Mucosa of descending colon (tissue), 3 donors: Measurements from ENCODE around the gene IFNGR2. TPM values are rescaled to one million over a fixed set of nuclear protein-coding genes. Genes with fewer than 3 reads are reported as not detected.
"Not testable (repeated sequence)": the region's sequence is repeated elsewhere in the genome, so short reads cannot be mapped to it uniquely, and the experiment has no call there.

ENCODE experiments used
- ATAC-seq: fragments of 200-7000 bp; cut with Tn5 transposase; one replicate; pipeline ENCODE4 v1.9.1; 2020; ENCODE audit warnings: mild to moderate bottlenecking, moderate library complexity
- DNase-seq, 3 donors: peaks; one replicate each; pipeline ENCODE4 v3.0.0-alpha.2; 2020
- H3K36me3 ChIP-seq: fragments of 200-600 bp; one replicate; pipeline ENCODE4 v1.8.0; 2021; ENCODE audit warnings: low read depth, mild to moderate bottlenecking
- H3K4me1 ChIP-seq: fragments of 200-600 bp; one replicate; pipeline ENCODE4 v1.8.0; 2021; ENCODE audit warnings: low read depth, mild to moderate bottlenecking
- H3K4me3 ChIP-seq: fragments of 200-600 bp; one replicate; pipeline ENCODE4 v1.8.0; 2021; ENCODE audit warnings: mild to moderate bottlenecking
- H3K9me3 ChIP-seq: fragments of 200-600 bp; one replicate; pipeline ENCODE4 v1.8.0; 2021; ENCODE audit warnings: mild to moderate bottlenecking
- intact Hi-C, 2 donors: fragments of 100-400 bp; cut with DNase I in 1 of 2; cut with micrococcal nuclease in 1 of 2; formaldehyde crosslinking; loops; one replicate each; pipeline versions ENCODE4 v1.11.0 to v1.11.1; 2022; cut with DNase I, micrococcal nuclease
- total RNA-seq, 3 donors: library from RNA; stranded (reverse); fragmentation: NEBNext Ultra II Directional in 2 of 3; extraction: Animal tissue kit (Norgen Biotek cat#: 25700) in 2 of 3; gene quantifications; one replicate each; pipeline versions ENCODE4 v1.2.1 to v1.2.4, GENCODE V29; 2021 to 2023
- TF ChIP-seq, protein P1 (sequence below): fragments of 200-600 bp; IDR thresholded peaks from one replicate; pipeline ENCODE4 v1.8.0; 2022; ENCODE audit warnings: antibody characterized with exemption, mild to moderate bottlenecking
- donor health status: DM: no; HTN: no; CAD: no; lungs with moderate emphysema.
- donor health status: DM: no; HTN: no; CAD: no.
- donor health status: DM: no; HTN: yes; CAD: no.

Gene IFNGR2
- total RNA-seq, 3 donors from 2014 or later: 56.3 to 155 (median 87.8) TPM

GRCh38 chr21:33402001-33402979 lies 923 bp upstream of the IFNGR2 start:
- H3K9me3 ChIP-seq: no peaks in the 10 kb centered on the region
- no peaks in the 10 kb centered on the region for H3K36me3 ChIP-seq
- intact Hi-C loops: no loop called here
- H3K4me3 ChIP-seq: no peak overlapping the region
- H3K4me1 ChIP-seq: peaks cover 21% of the 10 kb centered on the region
- peak; percentile 4 for ATAC-seq
- DNase-seq: peak; percentile 49 to 81 (median 60)
- TF ChIP-seq, protein P1, sequence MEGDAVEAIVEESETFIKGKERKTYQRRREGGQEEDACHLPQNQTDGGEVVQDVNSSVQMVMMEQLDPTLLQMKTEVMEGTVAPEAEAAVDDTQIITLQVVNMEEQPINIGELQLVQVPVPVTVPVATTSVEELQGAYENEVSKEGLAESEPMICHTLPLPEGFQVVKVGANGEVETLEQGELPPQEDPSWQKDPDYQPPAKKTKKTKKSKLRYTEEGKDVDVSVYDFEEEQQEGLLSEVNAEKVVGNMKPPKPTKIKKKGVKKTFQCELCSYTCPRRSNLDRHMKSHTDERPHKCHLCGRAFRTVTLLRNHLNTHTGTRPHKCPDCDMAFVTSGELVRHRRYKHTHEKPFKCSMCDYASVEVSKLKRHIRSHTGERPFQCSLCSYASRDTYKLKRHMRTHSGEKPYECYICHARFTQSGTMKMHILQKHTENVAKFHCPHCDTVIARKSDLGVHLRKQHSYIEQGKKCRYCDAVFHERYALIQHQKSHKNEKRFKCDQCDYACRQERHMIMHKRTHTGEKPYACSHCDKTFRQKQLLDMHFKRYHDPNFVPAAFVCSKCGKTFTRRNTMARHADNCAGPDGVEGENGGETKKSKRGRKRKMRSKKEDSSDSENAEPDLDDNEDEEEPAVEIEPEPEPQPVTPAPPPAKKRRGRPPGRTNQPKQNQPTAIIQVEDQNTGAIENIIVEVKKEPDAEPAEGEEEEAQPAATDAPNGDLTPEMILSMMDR: no peak

DNA sequence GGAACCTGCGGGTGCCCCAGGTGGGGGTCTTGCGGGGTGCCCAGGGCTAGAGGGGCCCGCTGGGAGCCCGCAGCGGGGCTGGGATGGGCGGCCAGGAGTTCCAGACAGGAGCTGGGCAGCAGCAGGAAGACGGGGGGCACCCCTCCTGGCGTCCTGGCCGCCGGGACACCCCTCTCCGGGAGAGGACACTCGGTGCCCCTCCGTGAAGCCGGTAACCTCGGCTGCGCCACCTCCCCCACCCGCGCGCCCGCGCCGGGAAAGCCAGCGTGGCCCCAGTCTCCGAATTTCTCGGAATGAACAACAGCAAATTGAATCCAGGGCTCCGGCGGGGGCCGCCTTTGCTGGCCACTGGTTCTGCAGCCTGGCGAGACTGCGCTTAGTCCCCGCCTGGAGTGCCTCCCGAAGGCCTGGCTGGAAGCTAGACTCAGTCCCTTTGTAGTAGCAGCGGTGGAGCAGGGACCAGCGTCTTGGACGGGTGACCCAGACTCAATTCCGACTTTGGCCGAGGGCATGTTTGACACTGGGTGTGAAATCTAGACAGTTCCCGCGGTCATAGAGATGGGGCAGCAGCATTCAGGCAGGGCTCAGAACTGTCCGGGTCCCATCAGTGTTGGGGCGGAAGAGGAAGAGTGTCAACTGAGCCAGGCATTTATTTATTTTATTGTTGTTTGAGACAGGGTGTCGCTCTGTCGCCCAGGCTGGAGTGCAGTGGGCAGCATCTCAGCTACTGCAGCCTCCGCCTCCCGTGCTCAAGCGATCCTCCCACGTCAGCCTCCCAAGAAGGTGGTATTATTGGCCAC lies 773 bp downstream of the IFNGR2 start:
- Histone ChIP-seq H3K4me3 (peak overlapping the region; percentile 74), H3K9me3 (no peaks in the 10 kb centered on the region), H3K4me1 (peaks cover 21% of the 10 kb centered on the region), H3K36me3 (no peaks in the 10 kb centered on the region)
- ATAC-seq (peak; percentile 72), DNase-seq (peak; percentile 66 to 79 (median 77))
- TF ChIP-seq, protein P1: no peak
- intact Hi-C loops: no loop called here

- peaks cover 29% of the 10 kb centered on the region for H3K4me1 ChIP-seq
- no peak for ATAC-seq
- H3K4me3 ChIP-seq: no peak overlapping the region
Observed at GRCh38 chr21:33406493-33406892, 3.3 kb downstream of the IFNGR2 start.

GRCh38 chr21:33411949-33412430 lies 8.8 kb downstream of the IFNGR2 start:
- H3K36me3 ChIP-seq: no peaks in the 10 kb centered on the region
- TF ChIP-seq, protein P1: no peak
- intact Hi-C loops: no loop called here
- H3K4me3 ChIP-seq: no peak overlapping the region
- peaks cover 21% of the 10 kb centered on the region for H3K4me1 ChIP-seq
- H3K9me3 ChIP-seq: no peaks in the 10 kb centered on the region
- ATAC-seq (peak; percentile 91), DNase-seq (peak; percentile 51 to 75 (median 65))

More at GRCh38 chr21:33406493-33406892, 3.3 kb downstream of the IFNGR2 start:
- TF ChIP-seq, protein P1: no peak
- no peaks in the 10 kb centered on the region for H3K9me3 ChIP-seq
- no peak for DNase-seq
- no peaks in the 10 kb centered on the region for H3K36me3 ChIP-seq
- intact Hi-C loops: no loop called here

GRCh38 chr21:33412439-33412831 lies 9.2 kb downstream of the IFNGR2 start:
- peaks cover 23% of the 10 kb centered on the region for H3K4me1 ChIP-seq
- H3K9me3 ChIP-seq, ATAC-seq, DNase-seq, H3K36me3 ChIP-seq, intact Hi-C loops, H3K4me3 ChIP-seq: not testable (repeated sequence)
